NCI-H2171 (cell line): Measurements from ENCODE around the gene RASSF5.
"Not testable (repeated sequence)": the region's sequence is repeated elsewhere in the genome, so short reads cannot be mapped to it uniquely, and the experiment has no call there.

ENCODE experiments used
- DNase-seq: peaks from one replicate; lab custom pipeline; 2025; lab: John Stamatoyannopoulos, UW

Gene RASSF5

DNA sequence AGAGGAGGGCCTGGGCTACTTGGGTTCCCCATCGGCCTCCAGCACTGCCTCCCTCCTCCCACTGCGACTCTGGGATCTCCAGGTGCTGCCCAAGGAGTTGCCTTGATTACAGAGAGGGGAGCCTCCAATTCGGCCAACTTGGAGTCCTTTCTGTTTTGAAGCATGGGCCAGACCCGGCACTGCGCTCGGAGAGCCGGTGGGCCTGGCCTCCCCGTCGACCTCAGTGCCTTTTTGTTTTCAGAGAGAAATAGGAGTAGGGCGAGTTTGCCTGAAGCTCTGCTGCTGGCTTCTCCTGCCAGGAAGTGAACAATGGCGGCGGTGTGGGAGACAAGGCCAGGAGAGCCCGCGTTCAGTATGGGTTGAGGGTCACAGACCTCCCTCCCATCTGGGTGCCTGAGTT lies 80.6 kb downstream of the RASSF5 start:
- DNase-seq: no peak

DNA sequence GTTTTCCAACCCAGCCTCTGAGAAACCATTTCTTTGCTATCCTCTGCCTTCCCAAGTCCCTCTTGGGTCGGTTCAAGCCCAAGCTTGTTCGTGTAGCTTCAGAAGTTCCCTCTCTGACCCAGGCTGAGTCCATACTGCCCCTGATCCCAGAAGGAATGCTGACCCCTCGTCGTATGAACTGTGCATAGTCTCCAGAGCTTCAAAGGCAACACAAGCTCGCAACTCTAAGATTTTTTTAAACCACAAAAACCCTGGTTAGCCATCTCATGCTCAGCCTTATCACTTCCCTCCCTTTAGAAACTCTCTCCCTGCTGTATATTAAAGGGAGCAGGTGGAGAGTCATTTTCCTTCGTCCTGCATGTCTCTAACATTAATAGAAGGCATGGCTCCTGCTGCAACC lies 81.2 kb downstream of the RASSF5 start:
- DNase-seq: no peak

DNA sequence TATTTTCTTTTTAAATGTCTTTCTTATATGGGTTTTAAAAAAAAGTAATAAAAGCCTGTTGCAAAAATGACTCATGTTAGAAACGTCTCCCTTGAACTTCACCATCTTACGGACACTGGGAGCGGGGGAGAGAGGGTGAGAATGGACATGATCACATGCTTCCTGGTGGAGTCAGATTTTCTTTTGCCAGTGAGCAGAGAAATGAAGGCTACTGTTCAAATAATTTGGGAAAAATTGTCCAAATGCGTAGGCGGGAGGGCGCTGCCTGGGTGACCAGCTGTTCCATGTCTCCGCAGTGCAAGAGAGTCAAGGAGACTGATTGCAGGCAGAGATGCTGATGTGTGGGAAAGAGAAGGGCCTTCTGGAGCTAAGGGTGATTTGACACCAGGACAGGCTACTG lies 81.9 kb downstream of the RASSF5 start:
- no peak for DNase-seq

DNA sequence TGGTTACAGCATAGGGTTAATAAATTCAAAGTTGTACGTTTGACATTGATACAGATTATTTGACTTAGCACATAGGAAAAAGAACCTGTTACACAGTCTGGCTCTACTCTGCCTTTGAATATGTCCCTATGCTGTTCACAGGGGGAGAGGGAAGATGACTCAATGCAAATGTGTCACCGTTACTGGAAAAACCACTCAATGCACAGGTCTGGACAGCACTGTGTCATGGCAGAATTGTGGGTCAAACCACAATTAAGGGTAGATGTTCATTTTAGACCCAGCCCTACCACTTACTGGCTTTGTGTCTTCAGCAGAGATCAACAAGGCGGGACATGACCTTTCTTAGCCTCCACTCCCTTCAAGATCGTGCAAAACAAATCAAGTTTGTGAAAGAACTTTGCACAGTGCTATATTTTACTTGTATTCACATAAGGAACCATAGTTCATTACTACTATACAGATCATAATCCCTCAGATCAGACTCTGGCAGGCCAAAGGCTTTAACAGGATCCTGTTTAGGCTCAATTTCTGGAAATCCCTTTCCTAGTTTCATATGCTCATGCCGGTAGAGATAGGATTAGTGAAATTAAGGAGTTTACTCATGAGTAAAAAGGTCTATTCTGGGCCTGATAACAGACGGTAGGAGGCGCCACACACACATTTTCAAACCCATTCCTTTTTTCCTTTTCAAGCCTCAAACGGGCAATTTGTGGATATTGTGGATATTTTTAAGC lies 82.9 kb downstream of the RASSF5 start:
- DNase-seq: no peak

DNA sequence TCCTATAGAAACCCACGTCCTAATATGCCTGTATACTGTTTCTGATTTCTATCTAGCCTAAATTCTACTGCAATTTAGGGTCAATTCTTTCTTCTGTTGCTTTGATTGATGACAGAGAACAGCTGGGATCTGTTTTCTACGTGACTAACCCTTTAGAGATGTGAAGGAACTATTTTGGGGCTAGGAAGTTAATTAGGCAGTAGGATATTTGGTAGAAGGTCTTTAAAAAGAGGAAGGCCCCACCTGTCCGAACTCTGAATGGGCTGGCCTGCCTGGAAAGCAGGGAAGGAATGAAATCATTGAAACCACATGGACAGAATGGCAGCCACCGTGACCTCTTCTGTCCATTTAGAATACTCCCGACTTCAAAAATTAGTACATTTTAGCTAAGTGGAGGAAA lies 83.9 kb downstream of the RASSF5 start:
- no peak for DNase-seq

DNA sequence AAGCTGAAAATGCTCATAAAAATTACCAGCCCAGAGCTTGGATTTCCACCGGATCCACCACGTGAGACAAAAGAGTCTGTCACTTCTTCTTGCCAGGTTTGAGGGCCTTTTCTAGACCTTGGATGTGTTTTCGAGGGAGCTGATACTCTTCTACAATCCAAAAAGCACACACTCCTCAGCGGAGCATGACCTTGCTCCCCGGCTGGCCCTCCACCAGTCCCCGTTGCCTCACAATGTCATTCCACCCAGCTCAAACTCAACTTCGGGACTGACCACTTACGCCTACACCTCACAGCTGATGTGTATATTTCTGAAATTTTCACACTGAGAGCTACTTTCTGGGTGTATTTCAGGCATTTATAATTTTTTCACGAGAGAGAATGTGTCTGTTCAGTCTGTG lies 84.4 kb downstream of the RASSF5 start:
- no peak for DNase-seq

DNA sequence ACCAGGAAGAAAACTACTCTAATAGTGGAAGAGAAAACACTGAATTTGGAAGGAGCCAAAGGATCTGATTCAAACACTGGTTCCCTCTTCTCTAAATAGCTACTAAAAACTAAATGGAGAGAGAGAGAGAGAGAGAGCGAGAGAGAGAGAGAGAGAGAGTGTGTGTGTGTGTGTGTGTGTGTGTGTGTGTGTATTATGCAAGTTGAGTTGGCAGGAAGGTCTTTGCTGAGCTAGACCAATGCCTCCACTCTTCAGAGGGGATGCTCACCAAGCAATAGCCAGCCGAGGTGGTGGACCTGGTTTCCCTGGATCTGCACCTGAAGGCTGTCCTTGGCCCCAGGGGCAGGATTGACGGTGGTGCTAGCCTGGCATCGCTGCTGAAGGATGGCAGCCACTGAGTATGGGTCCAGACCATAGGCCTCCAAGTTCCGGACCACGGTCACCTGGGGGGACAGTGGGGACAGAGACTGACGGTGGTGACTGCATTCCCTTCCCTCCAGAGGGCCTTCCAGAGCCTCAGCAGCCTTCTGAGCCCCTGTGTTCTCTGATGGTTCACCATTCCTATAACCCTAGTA lies 86.1 kb downstream of the RASSF5 start:
- DNase-seq: no peak

DNA sequence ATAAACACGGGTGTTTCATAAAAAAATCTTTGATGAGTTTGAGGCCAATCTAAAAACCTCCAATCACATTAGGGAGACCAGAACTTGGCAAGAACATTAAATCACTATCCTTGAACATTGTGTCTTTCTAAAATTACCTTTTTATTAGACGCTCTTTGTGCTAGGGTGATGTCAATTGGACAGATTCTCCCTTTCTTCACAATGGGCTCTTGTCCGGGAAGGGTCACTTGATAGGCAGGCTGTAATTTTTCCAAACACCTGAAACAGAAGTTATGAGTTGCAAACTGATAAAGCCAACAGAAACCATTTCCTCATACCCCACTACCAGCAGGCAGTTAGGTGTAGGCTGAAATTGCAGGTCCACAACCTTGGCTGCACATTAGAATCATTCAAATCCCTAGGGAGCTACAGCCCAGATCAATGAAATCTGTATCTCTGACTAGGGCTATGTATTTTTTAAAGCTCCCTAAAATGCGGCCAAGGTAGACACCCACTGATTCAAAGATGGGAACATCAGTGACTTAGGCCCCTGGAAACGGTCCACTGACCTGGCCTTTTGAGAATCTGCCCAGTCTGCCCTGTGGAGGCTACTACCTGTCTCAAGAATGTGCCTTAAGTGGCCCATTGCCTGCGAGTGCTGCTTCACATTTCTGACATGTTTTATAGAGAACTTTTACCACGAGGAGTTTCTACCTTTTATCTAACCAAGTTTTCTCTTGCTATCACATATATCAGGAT lies 88.4 kb downstream of the RASSF5 start:
- no peak for DNase-seq

DNA sequence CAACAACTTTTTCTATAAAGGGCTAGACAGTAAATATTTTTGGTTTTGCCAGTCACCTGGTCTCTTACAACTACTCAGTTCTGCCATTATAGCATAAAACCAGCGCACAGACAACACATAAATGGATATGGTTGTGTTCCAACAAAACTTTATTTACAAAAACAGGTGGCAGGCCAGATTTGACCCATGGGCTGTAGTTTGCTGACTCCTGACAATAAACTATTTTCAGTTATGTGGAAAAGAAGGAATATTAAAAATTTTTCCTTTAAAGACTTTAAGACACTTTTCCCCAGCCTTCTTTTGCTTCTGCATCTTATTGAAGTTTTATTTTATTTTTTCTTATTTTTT lies 89.0 kb downstream of the RASSF5 start:
- no peak for DNase-seq

DNA sequence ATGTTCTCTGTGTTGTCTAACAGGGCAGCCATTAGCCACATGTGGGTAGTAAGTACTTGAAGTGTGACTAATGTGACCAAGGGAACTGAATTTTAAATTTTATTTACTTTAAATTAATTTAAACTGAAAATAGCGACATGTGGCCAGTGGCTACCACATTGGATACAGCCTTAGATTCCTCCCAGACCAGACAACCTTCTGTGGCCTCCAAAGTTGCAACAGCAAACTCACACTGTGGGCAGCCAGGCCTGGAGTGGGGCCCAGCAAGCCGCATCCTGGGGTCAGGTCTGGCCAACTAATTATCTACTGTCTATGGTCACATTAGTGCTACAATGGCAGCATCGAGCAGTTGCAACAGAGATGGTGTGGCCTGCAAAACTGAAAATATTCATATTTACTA lies 93.2 kb downstream of the RASSF5 start:
- no peak for DNase-seq

DNA sequence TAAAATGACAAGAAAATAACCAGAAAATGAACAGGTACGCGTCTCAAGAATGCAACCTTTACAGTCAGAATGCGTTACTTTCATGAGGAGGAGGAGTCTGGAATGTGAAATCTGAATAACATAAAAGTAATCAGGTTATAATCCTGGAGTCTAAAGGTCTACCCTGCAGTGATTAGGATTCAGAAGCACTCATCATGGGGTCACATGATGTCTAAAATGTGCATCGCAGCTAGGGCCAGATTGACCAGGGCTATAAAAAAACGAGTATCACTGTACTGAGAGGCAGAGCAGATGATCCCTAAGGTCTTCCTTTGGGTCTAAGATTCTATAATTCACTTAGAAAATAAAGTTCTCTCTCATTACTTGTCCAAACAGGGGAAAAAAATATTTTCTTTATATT lies 97.5 kb downstream of the RASSF5 start:
- DNase-seq: no peak

DNA sequence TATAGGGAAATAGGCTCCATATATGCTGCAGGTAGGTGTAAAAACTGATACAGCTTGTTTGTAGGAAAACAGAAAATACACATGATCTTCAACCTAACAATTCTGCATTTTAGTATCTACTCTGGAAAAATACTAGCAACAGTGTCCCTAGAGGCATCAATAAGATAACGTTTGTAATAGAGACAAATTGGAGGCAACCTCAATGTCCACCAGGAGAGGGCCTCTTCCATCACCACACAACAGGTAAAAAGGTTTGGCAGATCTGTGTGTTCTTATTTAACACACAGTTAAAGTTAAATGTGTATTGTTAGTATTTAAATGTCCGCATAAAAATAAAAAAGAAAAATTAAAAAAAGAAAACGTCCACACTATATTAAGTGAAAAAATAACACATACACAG lies 99.5 kb downstream of the RASSF5 start:
- no peak for DNase-seq

DNA sequence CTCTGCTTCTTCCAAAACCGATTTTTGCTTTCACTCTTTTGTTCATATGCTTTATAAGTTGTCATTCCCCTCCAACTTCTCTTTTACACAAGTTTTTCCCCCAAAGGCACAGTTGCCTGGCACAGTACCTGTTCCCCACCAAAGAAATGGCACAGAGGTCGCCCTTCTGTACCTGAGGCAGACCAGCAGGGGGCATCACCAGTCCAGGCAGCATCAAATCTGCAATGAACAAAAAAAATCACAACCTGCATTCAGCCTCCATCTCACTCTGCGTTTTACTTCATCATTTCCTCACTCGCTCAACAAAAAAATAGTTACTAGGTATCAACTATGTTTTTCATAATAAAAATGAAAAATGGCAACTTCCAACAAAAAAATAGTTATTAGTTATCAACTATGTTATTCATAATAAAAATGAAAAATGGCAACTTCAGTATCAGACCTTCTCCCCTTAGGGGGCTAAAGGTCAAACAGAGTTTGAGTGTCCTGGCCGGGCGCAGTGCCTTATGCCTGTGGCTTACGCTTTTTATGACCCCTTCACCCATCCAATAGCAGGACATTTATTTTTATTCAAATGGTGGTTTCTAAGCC lies 100.9 kb downstream of the RASSF5 start:
- no peak for DNase-seq

DNA sequence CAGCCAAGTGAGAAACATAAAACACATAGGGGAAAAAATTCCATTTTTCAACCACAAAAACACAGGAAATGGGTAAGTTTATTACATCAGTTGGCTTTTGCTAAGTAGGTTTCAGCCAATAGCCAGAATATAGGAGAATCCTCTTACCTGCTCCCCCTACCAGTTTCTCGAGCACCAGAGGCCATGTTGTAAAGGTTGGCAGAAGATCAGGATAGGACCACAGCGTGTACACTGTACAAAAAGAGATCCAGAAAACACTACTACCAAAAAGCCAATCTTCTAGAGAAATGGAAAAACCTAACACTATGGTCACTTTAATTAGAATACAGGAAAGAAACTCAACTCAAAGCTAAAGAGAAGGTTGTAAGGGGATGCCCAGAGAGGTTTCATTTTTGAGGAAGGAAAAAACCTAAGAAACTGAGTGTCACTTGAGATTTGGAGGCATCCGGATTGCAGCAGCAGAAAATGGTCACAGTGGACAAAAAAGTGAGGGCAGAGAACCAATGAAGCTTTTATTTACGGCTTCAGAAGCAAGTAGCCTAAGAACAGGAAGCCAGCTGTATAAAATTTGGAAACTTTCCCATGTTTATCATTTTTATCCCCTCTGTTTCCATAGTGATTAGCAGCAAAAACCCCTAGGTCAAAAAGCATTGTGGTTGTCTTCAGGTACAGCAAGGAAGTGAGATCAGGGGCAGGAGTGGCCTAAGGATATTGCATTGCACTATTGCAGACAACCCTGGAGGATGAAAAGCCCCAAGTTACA lies 102.1 kb downstream of the RASSF5 start:
- DNase-seq: no peak

DNA sequence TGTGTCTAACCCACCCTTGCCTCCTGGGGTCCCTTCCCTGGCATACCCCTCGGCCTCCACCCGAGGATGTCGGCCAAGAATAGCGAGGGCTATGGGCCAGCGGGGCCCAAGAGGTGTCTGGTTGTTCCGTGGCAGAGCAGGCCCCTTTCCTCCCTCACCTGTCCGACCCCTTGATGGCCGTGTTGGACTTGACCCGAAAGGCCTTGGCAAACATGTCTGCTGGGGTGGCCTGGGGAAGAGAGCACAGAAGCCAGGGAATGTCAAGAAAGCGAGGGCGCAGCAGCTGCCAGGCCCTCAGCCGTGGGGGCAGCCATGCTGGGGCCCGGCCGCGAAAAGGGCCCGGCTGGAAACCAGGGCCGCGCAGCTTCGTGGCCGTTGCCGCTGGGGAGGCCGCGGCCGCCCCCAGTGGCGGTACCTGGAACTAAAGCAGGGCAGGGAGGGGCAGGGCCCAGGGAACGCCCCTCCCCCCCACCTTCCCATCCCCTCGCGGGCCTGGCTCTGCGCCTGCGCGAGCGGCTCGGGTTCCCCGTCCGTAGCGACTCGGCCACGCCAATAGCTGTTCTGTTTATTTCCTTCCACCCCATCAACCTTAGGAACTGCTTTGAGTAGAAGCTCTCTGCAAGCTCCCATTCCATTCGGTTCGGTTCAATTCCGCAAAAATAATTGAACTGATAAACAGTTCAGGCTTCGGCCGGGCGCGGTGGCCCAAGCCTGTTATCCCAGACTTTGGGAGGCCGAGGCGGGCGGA lies 105.0 kb downstream of the RASSF5 start, which contains the start of gene EIF2D:
EIF2D (minus strand) TSS at position 337 of the 748 bp plus-strand sequence; CDS start at position 214, 123 bp downstream.
- DNase-seq: peak; percentile 91

DNA sequence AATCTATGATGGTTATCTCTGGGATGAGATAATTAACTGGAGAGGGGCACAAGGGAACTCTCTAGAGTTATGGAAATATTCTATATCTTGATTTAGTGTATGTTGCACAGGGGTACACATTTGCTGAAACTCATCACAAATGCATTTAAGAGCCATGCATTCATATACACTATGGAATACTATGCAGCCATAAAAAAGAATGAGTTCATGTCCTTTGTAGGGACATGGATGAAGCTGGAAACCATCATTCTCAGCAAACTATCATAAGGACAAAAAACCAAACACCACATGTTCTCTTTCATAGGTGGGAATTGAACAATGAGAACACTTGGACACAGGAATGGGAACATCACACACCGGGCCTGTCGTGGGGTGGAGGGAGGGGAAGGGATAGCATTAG lies 119.1 kb downstream of the RASSF5 start:
- not testable (repeated sequence) for DNase-seq

DNA sequence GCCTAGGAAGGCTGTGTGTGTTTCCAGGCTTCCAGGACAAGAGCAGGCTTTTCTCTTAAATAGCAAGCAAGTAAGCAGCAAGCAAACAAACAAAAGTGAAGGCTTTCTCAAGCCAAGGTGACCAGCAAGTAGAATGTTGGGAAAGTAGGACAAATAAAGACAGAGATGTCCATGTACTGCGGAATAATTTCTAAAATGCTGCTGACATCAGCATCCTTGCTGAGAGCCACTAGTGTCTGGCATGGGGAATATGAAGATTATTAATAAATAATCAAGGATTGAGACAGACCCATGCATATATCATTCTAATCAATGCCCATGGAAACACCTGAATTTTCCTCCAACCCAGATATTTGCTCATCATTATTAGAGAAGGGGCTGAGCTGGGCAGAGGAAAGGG lies 121.6 kb downstream of the RASSF5 start:
- DNase-seq: no peak

DNA sequence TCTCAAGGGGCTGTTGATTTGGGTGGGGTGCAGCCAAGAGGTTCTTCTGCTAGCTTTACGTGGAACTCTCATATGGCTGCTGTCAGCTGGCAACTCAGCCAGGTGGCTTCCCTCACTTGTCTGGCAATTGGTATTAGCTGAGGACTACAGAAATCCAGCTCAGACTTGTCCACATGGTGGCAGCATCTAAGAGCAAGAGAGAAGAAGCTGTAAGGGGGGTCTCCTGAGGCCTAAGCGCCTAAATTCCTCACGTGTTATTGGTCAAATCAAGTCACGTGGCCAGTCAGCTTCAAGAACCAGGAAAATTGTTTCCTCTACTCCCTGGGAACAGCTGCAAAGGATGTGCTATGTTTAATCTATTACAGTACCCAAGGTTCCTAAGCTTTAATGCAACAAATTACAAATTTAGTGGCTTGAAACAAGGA lies 123.8 kb downstream of the RASSF5 start:
- peak; percentile 89 for DNase-seq

DNA sequence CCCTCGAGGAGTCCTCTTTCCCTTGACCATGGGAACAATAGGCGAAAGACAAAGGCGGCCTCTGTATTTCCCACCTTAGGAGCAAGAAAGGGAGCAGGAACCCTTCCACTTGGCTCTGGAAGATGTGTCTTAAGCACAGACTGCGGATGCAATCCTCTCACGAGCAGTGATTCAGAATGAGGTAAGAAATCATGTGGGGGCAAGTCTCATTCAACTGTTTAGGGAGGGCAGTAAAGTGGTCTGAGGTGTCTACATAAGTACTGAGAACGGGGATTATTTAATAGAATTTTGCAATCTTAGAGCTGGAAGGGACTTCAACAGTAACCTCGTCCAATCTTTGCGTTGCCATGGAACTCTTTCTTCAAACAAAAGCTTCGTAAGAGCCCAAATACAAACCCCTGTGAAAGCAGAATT lies 126.4 kb downstream of the RASSF5 start:
- no peak for DNase-seq

DNA sequence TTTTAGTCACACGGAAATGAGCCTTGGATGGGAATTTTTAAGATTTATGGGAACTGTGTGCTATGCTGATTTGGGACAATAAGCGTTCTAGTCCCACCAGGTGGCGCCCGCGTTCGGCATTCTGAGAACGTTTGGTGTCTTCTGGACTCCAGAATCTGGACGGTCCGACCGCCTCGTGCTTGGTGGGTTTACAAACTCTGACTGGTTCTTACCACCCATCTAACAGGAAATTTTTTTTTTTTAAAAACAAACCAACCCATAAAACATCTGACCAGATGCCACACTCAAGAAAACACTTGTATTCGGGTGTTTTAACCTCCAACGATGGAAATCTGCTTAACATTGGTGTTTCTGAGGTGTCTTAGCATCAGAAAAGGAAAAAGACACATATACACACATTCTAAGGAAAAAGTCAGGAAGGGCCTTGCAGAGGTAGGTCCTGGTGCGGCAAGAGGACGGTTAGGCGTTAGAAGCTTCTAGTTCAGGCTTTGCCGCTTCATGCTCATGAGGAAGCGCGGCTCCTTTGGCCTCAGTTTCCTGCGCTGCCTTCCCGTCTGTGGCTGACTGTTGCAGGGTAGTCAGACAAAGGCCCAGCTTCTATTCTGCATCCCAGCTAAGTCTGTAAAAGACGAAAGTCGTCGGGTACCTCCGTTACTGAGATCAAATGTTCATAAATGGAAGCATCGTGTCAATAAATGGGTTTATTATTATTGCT lies 127.2 kb downstream of the RASSF5 start:
- DNase-seq: peak; percentile 69
